Activated CD8-positive, alpha-beta memory T cell treated with anti-CD3 and anti-CD28 coated beads, Interleukin-2, amount 50 U/mL, for 48 hours (primary cell): Measurements from ENCODE around the gene ANKS4B.

ENCODE experiments used
- DNase-seq: peaks from one replicate; pipeline ENCODE4 v3.0.0-alpha.2; 2020

ANKS4B gene

DNA sequence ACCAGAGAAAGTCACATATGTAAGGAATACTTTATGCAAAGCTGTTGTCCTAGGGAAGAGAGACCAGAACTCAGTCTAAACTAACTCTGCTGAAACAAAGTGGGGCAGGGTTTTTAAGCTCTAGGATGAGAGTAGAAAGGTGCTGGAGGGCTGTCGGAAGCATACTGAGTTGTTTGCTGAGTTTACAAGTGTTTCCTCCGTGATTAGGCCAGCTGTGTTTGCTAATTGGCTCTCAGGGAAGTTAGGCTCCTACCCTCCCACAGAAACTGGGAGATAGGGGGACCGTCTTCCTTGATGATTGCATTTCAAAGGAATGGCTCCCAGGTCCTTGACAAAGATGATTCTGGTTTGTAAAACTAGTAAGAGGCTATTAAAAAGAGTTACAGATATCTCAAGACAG lies 69.0 kb downstream of the ANKS4B start:
- no peak for DNase-seq

DNA sequence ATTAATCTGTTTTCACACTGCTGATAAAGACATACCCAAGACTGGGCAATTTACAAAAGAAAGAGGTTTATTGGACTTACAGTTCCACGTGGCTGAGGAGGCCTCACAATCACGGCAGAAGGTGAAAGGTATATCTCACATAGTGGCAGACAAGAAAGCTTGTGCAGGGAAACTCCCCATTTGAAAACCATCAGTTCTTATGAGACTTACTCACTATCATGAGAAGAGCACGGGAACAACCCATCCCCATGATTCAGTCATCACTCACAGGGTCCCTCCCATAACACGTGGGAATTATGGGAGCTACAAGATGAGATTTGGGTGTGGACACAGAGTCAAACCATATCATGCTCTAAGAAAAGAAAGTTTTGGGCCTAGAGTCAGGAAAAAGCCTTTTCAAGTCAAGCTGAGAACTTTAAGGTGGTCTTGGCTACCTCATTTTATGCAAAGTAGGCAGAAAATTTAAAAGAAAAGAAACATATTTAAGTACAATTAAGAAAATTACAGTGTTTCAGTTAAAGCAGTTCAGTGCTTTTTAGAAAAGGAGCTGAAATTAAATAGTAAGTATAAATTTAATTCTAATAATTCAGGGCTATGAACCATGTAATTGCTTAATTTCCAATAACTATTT lies 69.5 kb downstream of the ANKS4B start:
- DNase-seq, result no peak
